PFSK-1 (cell line): ENCODE data around the gene CAPN1.

Experiments used
- FOXP2 ChIP-seq: optimal IDR thresholded peaks from 2 replicates; pipeline ENCODE3; 2011; ENCODE audit warnings: borderline replicate concordance, control low read depth, inconsistent platforms; ENCODE audit not compliant: insufficient read depth; ENCODE audit errors: extremely low read length, extremely low read depth
- POLR2AphosphoS5 ChIP-seq: IDR thresholded peaks from 2 replicates; pipeline ENCODE4 v1.6.1; 2012; ENCODE audit warnings: low read depth, mild to moderate bottlenecking, control low read depth, low read length, moderate library complexity
- SIN3A ChIP-seq: IDR thresholded peaks from 2 replicates; pipeline ENCODE4 v1.6.1; 2012; ENCODE audit warnings: mild to moderate bottlenecking, low read length, moderate library complexity, borderline replicate concordance; ENCODE audit not compliant: insufficient read depth
- TAF1 ChIP-seq: IDR thresholded peaks from 2 replicates; pipeline ENCODE4 v1.6.1; 2012; ENCODE audit warnings: low read length, control low read depth, borderline replicate concordance; ENCODE audit not compliant: insufficient read depth
- TF ChIP-seq, protein P1 (sequence below), 2 experiments: IDR thresholded peaks; 2 replicates each; pipeline versions ENCODE4 v1.6.1 to v1.8.0; 2011 to 2012; ENCODE audit warnings: low read depth in 2 of 2, low read length in 2 of 2, control low read depth in 1 of 2, inconsistent platforms in 1 of 2, mild to moderate bottlenecking in 1 of 2, moderate library complexity in 1 of 2; ENCODE audit not compliant: insufficient read depth in 1 of 2

DNA sequence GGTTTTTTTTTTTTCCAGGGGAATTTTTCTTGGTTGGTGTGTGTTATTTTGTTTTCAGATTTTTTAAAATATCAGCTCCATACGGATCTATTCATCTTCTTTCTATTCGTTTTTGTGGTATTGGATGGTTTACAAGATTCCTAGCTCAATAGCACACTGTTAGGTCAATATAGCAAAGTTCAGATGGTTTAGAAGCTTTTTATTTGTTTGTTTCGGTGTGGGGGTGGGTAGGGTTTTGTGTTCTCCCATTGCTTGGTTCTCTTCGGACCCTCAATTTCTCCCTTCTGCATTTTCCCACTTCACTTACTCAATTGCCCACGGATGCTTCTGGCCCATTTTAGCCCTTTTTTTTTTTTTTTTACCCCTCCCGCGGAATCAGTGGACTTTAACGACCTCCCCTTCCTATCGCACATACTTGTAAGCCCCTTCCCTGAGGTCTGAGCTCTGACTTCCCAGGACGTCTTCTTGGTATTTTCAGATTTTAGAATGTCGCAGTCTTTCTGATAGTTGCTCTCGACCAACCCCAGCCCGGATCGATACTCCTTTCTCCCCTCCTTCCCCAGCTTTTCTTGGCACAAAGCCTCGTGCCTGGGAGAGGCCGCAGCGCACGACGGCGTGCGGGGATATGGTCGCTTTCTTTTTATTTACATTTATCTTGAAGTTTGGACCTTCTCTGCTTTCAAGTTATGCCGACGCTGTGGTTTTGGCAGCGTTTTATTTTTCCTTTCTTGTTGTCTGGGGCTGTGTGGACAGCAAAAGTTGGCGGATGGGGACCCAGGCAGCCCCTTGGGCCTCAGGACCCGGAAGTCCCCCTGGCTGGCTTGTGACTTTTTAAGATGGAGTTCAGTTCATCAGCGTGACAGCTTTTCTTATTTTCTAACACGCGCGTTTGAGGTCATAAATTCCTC lies 16.1 kb upstream of the CAPN1 start:
- TF ChIP-seq POLR2AphosphoS5 (no peak), SIN3A (no peak), TAF1 (no peak), FOXP2 (no peak)
- TF ChIP-seq, protein P1, sequence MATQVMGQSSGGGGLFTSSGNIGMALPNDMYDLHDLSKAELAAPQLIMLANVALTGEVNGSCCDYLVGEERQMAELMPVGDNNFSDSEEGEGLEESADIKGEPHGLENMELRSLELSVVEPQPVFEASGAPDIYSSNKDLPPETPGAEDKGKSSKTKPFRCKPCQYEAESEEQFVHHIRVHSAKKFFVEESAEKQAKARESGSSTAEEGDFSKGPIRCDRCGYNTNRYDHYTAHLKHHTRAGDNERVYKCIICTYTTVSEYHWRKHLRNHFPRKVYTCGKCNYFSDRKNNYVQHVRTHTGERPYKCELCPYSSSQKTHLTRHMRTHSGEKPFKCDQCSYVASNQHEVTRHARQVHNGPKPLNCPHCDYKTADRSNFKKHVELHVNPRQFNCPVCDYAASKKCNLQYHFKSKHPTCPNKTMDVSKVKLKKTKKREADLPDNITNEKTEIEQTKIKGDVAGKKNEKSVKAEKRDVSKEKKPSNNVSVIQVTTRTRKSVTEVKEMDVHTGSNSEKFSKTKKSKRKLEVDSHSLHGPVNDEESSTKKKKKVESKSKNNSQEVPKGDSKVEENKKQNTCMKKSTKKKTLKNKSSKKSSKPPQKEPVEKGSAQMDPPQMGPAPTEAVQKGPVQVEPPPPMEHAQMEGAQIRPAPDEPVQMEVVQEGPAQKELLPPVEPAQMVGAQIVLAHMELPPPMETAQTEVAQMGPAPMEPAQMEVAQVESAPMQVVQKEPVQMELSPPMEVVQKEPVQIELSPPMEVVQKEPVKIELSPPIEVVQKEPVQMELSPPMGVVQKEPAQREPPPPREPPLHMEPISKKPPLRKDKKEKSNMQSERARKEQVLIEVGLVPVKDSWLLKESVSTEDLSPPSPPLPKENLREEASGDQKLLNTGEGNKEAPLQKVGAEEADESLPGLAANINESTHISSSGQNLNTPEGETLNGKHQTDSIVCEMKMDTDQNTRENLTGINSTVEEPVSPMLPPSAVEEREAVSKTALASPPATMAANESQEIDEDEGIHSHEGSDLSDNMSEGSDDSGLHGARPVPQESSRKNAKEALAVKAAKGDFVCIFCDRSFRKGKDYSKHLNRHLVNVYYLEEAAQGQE (IDR thresholded peaks at IDR 0.05; ENCODE audit: insufficient read depth in 1 of 2, low read depth in 2 of 2, low read length in 2 of 2): no peak
